Renal cortex interstitium (tissue), 11 donors: Measurements from ENCODE around the gene RANBP9. TPM values are rescaled to one million over a fixed set of nuclear protein-coding genes. Genes with fewer than 3 reads are reported as not detected.
A peak's percentile ranks its signal among the peaks of the same experiment; 100 is the strongest.

Experiments used
- DNase-seq, 11 donors: peaks; one replicate each; pipeline ENCODE4 v3.0.0-alpha.2; 2013; ENCODE audit warnings: low read depth in 9 of 11, low spot score in 4 of 11; ENCODE audit errors: extremely low read depth in 1 of 11
- polyA plus RNA-seq, 3 donors: library from polyadenylated mRNA; unstranded; fragments of 120-200 nt; gene quantifications; one replicate each; pipeline ENCODE4 v1.2.1, GENCODE V29; 2013; ENCODE audit not compliant: insufficient read length in 3 of 3

RANBP9 gene
- polyA plus RNA-seq, 3 donors, result 45.8 to 48.7 (median 46.6) TPM

GRCh38 chr6:13629459-13630116 lies 82.0 kb downstream of the RANBP9 start:
- DNase-seq, result no peak

GRCh38 chr6:13624871-13625288 lies 86.8 kb downstream of the RANBP9 start:
- no peak for DNase-seq

GRCh38 chr6:13617066-13617465 lies 94.6 kb downstream of the RANBP9 start:
- no peak for DNase-seq

GRCh38 chr6:13615792-13616120 lies 95.9 kb downstream of the RANBP9 start:
- DNase-seq, result peak in 6 of 11 donors; percentile 12 to 29 (median 16)

- peak; percentile 96 to 99 (median 98) for DNase-seq
Measured at GRCh38 chr6:13614926-13615791, 96.5 kb downstream of the RANBP9 start, which contains the start of gene NOL7. Gene NOL7, plus strand, starts transcription at chr6:13615335. Its CDS starts 24 bp downstream, at chr6:13615359.

GRCh38 chr6:13614126-13614925 lies 97.3 kb downstream of the RANBP9 start:
- DNase-seq, result peak in 6 of 11 donors; percentile 28 to 43 (median 37)

- no peak for DNase-seq
Measured at GRCh38 chr6:13613029-13613594, 98.5 kb downstream of the RANBP9 start.

GRCh38 chr6:13611715-13612114 lies 99.9 kb downstream of the RANBP9 start:
- DNase-seq, result no peak

- DNase-seq, result no peak
Measured at GRCh38 chr6:13605634-13606033, 106.0 kb downstream of the RANBP9 start.

- DNase-seq, result no peak
Measured at GRCh38 chr6:13604546-13605416, 106.9 kb downstream of the RANBP9 start.

GRCh38 chr6:13604135-13604534 lies 107.5 kb downstream of the RANBP9 start:
- DNase-seq, result no peak

- DNase-seq, result no peak
Measured at GRCh38 chr6:13600036-13600435, 111.6 kb downstream of the RANBP9 start.

- no peak for DNase-seq
Measured at GRCh38 chr6:13597073-13597472, 114.6 kb downstream of the RANBP9 start.

- DNase-seq, result no peak
Measured at GRCh38 chr6:13593720-13594119, 117.9 kb downstream of the RANBP9 start.

GRCh38 chr6:13593103-13593502 lies 118.5 kb downstream of the RANBP9 start:
- DNase-seq, result no peak

GRCh38 chr6:13591205-13591921 lies 120.3 kb downstream of the RANBP9 start:
- DNase-seq, result no peak

- DNase-seq, result no peak
Measured at GRCh38 chr6:13590574-13591153, 121.0 kb downstream of the RANBP9 start.
